ENCODE results near the gene PDE6A. TPM values are rescaled to one million over a fixed set of nuclear protein-coding genes. Genes with fewer than 3 reads are reported as not detected.
A peak's percentile ranks its signal among the peaks of the same experiment; 100 is the strongest.

Gene PDE6A
- total RNA-seq, 1 experiment from 2014 or later: not detected

- Histone ChIP-seq H4K5ac (ENCODE audit: insufficient read length, low read depth, low read length) (no peak overlapping the region), H4K8ac (replicated peaks; ENCODE audit: insufficient read length, low read depth, low read length) (no peak overlapping the region), H2AFZ (ENCODE audit: low read length) (no peak overlapping the region), H3K18ac (ENCODE audit: insufficient read length, low read depth, low read length) (no peak overlapping the region), H3K4me2 (ENCODE audit: insufficient read depth, insufficient read length, low read length) (no peak overlapping the region), H2AK5ac (ENCODE audit: insufficient read length, low read length) (no peak overlapping the region), H4K20me1 (ENCODE audit: control insufficient read depth, insufficient read depth, insufficient read length) (no peaks in the 10 kb centered on the region), H3K23ac (ENCODE audit: insufficient read length, low read depth, low read length) (no peak overlapping the region), H2BK15ac (ENCODE audit: low read depth, low read length) (no peak overlapping the region), H3K56ac (ENCODE audit: insufficient read length, low read depth, low read length) (no peak overlapping the region), H4K91ac (ENCODE audit: insufficient read length, low read depth, low read length) (no peak overlapping the region), H3K4me1 (ENCODE audit: insufficient read depth, low read length) (no peaks in the 10 kb centered on the region), H3K27me3 (ENCODE audit: insufficient read depth, low read length) (no peaks in the 10 kb centered on the region), H3K9me3 (ENCODE audit: control insufficient read depth, low read depth, low read length) (no peaks in the 10 kb centered on the region), H3K4ac (ENCODE audit: low read depth, low read length) (no peak overlapping the region), H3K9ac (ENCODE audit: extremely low read depth, insufficient read length, low read length) (no peak overlapping the region), H2BK5ac (ENCODE audit: insufficient read length, low read length) (no peak overlapping the region), H3K79me2 (ENCODE audit: insufficient read depth, low read length) (no peaks in the 10 kb centered on the region), H3K79me1 (ENCODE audit: insufficient read depth, low read depth, low read length, poor library complexity, severe bottlenecking) (no peaks in the 10 kb centered on the region), H2BK12ac (ENCODE audit: insufficient read length, low read depth, low read length) (no peak overlapping the region), H2BK120ac (ENCODE audit: low read depth, low read length, poor library complexity, severe bottlenecking) (no peak overlapping the region), H3K27ac (ENCODE audit: insufficient read length, low read depth, low read length) (no peak overlapping the region), H3T11ph (ENCODE audit: low read length) (no peak overlapping the region), H3K23me2 (ENCODE audit: insufficient read length, low read depth, low read length, poor library complexity, severe bottlenecking) (no peaks in the 10 kb centered on the region), H3K14ac (ENCODE audit: insufficient read depth, low read length) (no peak overlapping the region), H2BK20ac (ENCODE audit: low read depth, low read length, poor library complexity, severe bottlenecking) (no peak overlapping the region)
- peaks cover 7 to 10% of the 10 kb centered on the region in 2 experiments for H3K4me1 Mint-ChIP-seq
- no CpG with 5 or more reads among the region's 12 CpGs for WGBS (ENCODE audit: extremely low coverage, insufficient read length, low lambda C conversion rate)
- DNase-seq: peak; percentile 81
- H3K27me3 Mint-ChIP-seq (ENCODE audit: low read depth): no peaks in the 10 kb centered on the region
- no peak overlapping the region; a peak in 1 of 7 replicates for H3K27ac Mint-ChIP-seq
- peak; percentile 92 for TF ChIP-seq CTCF (conservative IDR thresholded peaks at IDR 0.05)
- H3K36me3 Mint-ChIP-seq (ENCODE audit: insufficient read depth in 1 of 3, low read depth in 3 of 3): peaks cover 0 to 18% (median 4%) of the 10 kb centered on the region in 3 experiments; a peak in 4 of 7 replicates
- H3K9me3 Mint-ChIP-seq: no peaks in the 10 kb centered on the region
- no peak overlapping the region for H3K4me3 Mint-ChIP-seq
These were observed 91.8 kb downstream of the PDE6A start for GRCh38 chr5:149852641-149853330.
